Tibial nerve (tissue), 3 donors: ENCODE measurements around the gene NOC4L.

Experiments
- CTCF ChIP-seq, 5 experiments: fragments of 200-600 bp in 3 of 5; fragments of 450-650 bp in 2 of 5; sonication (generic) in 3 of 5; IDR thresholded peaks; one replicate each; pipeline ENCODE4 v1.5.1; 2016 to 2019; ENCODE audit warnings: antibody characterized with exemption in 5 of 5, mild to moderate bottlenecking in 3 of 5, moderate library complexity in 2 of 5
- POLR2A ChIP-seq, 2 donors: fragments of 450-650 bp; IDR thresholded peaks; one replicate each; pipeline ENCODE4 v1.6.1; 2017; ENCODE audit warnings: antibody characterized with exemption in 2 of 2, mild to moderate bottlenecking in 2 of 2, moderate library complexity in 2 of 2

- TF ChIP-seq POLR2A (IDR thresholded peaks at IDR 0.05), result no peak
- TF ChIP-seq CTCF (IDR thresholded peaks at IDR 0.05), result no peak
Measured at GRCh38 chr12:132154941-132155770, 10.9 kb downstream of the NOC4L start.
